SK-N-SH (cell line): ENCODE data around the gene KHNYN. TPM values are rescaled to one million over a fixed set of nuclear protein-coding genes. Genes with fewer than 3 reads are reported as not detected.
"Not testable (repeated sequence)": the region's sequence is repeated elsewhere in the genome, so short reads cannot be mapped to it uniquely, and the experiment has no call there.

Source experiments
- CTCF ChIA-PET: fragments of 300-600, 350-600 bp; formaldehyde crosslinking; extraction: SDS; loops from one replicate; lab custom pipeline; 2021; lab: Yijun Ruan, JAX
- POLR2A ChIA-PET: fragments of 350-600 bp; sonication (Branson Sonifier 250); formaldehyde crosslinking; extraction: SDS; loops from one replicate; lab custom pipeline; 2020; ENCODE audit warnings: antibody characterized with exemption, inconsistent platforms; lab: Yijun Ruan, JAX
- DNase-seq: peaks from one replicate; pipeline ENCODE4 v3.0.0; 2012
- H2AFZ ChIP-seq: fragments of 200-600 bp; sonication (generic); 2 replicates; pipeline ENCODE4 v1.8.1; 2016; ENCODE audit warnings: antibody characterized with exemption, mild to moderate bottlenecking, low read depth
- H3F3A ChIP-seq: fragments of 200-600 bp; sonication (generic); replicated peaks from 2 replicates; pipeline ENCODE3; 2016; ENCODE audit warnings: antibody characterized with exemption, mild to moderate bottlenecking; ENCODE audit not compliant: insufficient read depth
- H3K27ac ChIP-seq, 2 experiments: fragments of 200-500 bp in 1 of 2; fragments of 200-600 bp in 1 of 2; sonication (Bioruptor generic) in 1 of 2; sonication (generic), shearing (Covaris generic) in 1 of 2; 2 replicates each; pipeline versions ENCODE4 v1.5.1 to v1.6.1; 2014 to 2016; ENCODE audit warnings: low read depth in 2 of 2, inconsistent platforms in 1 of 2, low read length in 1 of 2, mild to moderate bottlenecking in 1 of 2, mixed read lengths in 1 of 2
- H3K27me3 ChIP-seq: fragments of 200-600 bp; sonication (generic), shearing (Covaris generic); 2 replicates; pipeline ENCODE4 v1.6.1; 2016; ENCODE audit warnings: mixed run types; ENCODE audit not compliant: insufficient read depth
- H3K36me3 ChIP-seq, 2 experiments: fragments of 200-500 bp in 1 of 2; fragments of 200-600 bp in 1 of 2; sonication (Bioruptor generic) in 1 of 2; sonication (generic) in 1 of 2; replicated peaks in 1 of 2; 2 replicates each; pipeline versions ENCODE3 to v1.5.1; 2014 to 2016; ENCODE audit warnings: low read length in 1 of 2, mild to moderate bottlenecking in 1 of 2; ENCODE audit not compliant: insufficient read depth in 2 of 2, control insufficient read depth in 1 of 2
- H3K4me1 ChIP-seq, 2 experiments: fragments of 200-500 bp in 1 of 2; fragments of 200-600 bp in 1 of 2; sonication (Bioruptor generic) in 1 of 2; sonication (generic), shearing (Covaris generic) in 1 of 2; 2 replicates each; pipeline versions ENCODE4 v1.5.1 to v1.6.1; 2014 to 2016; ENCODE audit warnings: low read depth in 1 of 2, low read length in 1 of 2, mixed run types in 1 of 2; ENCODE audit not compliant: insufficient read depth in 2 of 2, control insufficient read depth in 1 of 2
- H3K4me2 ChIP-seq: fragments of 200-600 bp; sonication (generic), shearing (Covaris generic); 2 replicates; pipeline ENCODE4 v1.6.1; 2017; ENCODE audit warnings: mixed run types
- H3K4me3 ChIP-seq, 2 experiments: fragments of 200-500 bp in 1 of 2; fragments of 200-600 bp in 1 of 2; sonication (Bioruptor generic) in 1 of 2; sonication (generic), shearing (Covaris generic) in 1 of 2; 2 replicates each; pipeline versions ENCODE4 v1.5.1 to v1.8.1; 2014 to 2016; ENCODE audit warnings: low read depth in 2 of 2, inconsistent platforms in 1 of 2, low read length in 1 of 2, mild to moderate bottlenecking in 1 of 2, mixed read lengths in 1 of 2, moderate library complexity in 1 of 2
- H3K79me2 ChIP-seq: fragments of 200-600 bp; sonication (generic); 2 replicates; pipeline ENCODE4 v1.8.1; 2017; ENCODE audit warnings: mild to moderate bottlenecking; ENCODE audit not compliant: insufficient read depth
- H3K9ac ChIP-seq: fragments of 200-600 bp; sonication (generic); 2 replicates; pipeline ENCODE4 v1.6.1; 2017; ENCODE audit warnings: mixed run types
- H3K9me2 ChIP-seq: fragments of 200-600 bp; sonication (generic); 2 replicates; pipeline ENCODE4 v1.6.1; 2017; ENCODE audit warnings: mixed run types
- H3K9me3 ChIP-seq: fragments of 200-600 bp; sonication (generic); 2 replicates; pipeline ENCODE4 v1.6.1; 2017; ENCODE audit warnings: mixed run types, mild to moderate bottlenecking, moderate library complexity
- H4K20me1 ChIP-seq: fragments of 200-600 bp; sonication (generic); 2 replicates; pipeline ENCODE4 v1.6.1; 2017; ENCODE audit warnings: mild to moderate bottlenecking, mixed run types; ENCODE audit not compliant: insufficient read depth
- CTCF ChIP-seq: fragments of 200-600 bp; sonication (generic); IDR thresholded peaks from 2 replicates; pipeline ENCODE4 v1.6.1; 2017; ENCODE audit warnings: antibody characterized with exemption, mild to moderate bottlenecking, moderate library complexity
- FOXM1 ChIP-seq: IDR thresholded peaks from 2 replicates; pipeline ENCODE4 v1.4.0; 2012; ENCODE audit warnings: low read depth, mild to moderate bottlenecking
- GABPA ChIP-seq: IDR thresholded peaks from 2 replicates; pipeline ENCODE4 v1.4.0; 2012; ENCODE audit warnings: low read depth, mild to moderate bottlenecking
- GATA2 ChIP-seq: sonication (generic); formaldehyde crosslinking; IDR thresholded peaks from 2 replicates; pipeline ENCODE4 v1.5.0; 2020; ENCODE audit warnings: mild to moderate bottlenecking, missing genetic modification reagents
- NFIC ChIP-seq: IDR thresholded peaks from 2 replicates; pipeline ENCODE4 v1.4.0; 2012; ENCODE audit warnings: borderline replicate concordance
- NRF1 ChIP-seq: IDR thresholded peaks from 2 replicates; pipeline ENCODE4 v1.6.1; 2012; ENCODE audit warnings: low read depth, mild to moderate bottlenecking, low read length
- RCOR1 ChIP-seq: fragments of 150-350 bp; IDR thresholded peaks from 2 replicates; pipeline ENCODE4 v1.6.1; 2017; ENCODE audit warnings: antibody characterized with exemption, low read length
- RXRA ChIP-seq: IDR thresholded peaks from 2 replicates; pipeline ENCODE4 v1.4.0; 2012; ENCODE audit warnings: low read depth, mild to moderate bottlenecking, borderline replicate concordance
- SIN3A ChIP-seq: IDR thresholded peaks from 2 replicates; pipeline ENCODE4 v1.6.1; 2012; ENCODE audit warnings: low read depth, mild to moderate bottlenecking, low read length, moderate library complexity, borderline replicate concordance
- TAF1 ChIP-seq: IDR thresholded peaks from 2 replicates; pipeline ENCODE4 v1.6.1; 2012; ENCODE audit warnings: low read depth, mild to moderate bottlenecking, low read length, moderate library complexity, borderline replicate concordance
- TCF12 ChIP-seq: IDR thresholded peaks from 2 replicates; pipeline ENCODE4 v1.4.0; 2012
- TEAD4 ChIP-seq: IDR thresholded peaks from 2 replicates; pipeline ENCODE4 v1.4.0; 2012; ENCODE audit warnings: mild to moderate bottlenecking, borderline replicate concordance; ENCODE audit not compliant: insufficient read depth
- WGBS: methylation state at CpG from one replicate; pipeline ENCODE4 v1.1.6; 2017; ENCODE audit warnings: low lambda C conversion rate; 5-methylcytosine and 5-hydroxymethylcytosine counted together
- polyA plus RNA-seq, 3 experiments: library from polyadenylated mRNA; depleted of rRNA; stranded (reverse); fragments of >200 nt; gene quantifications; 2 replicates each; pipeline ENCODE4 v1.2.3, GENCODE V29; 2012
- TF ChIP-seq, protein P1 (sequence below): IDR thresholded peaks from 2 replicates; pipeline ENCODE4 v1.6.1; 2012; ENCODE audit warnings: mild to moderate bottlenecking, low read depth, low read length, moderate library complexity

KHNYN gene
- polyA plus RNA-seq, 1 of the 3 experiments (the other 2 are of a cell fraction): 18.3 TPM

GRCh38 chr14:24385524-24385923 lies 44.2 kb upstream of the KHNYN start:
- WGBS: 60% methylated on average over 4 of the region's 4 CpGs
- ChIA-PET CTCF (interaction anchor here (1.1 to 1.7 kb wide), 4 partner anchors 46 to 54 kb away, joined by 3 to 4 read pairs (median 4); no protein-coding TSS in a partner anchor), POLR2A (no interaction called here)
- peaks cover 5% of the 10 kb centered on the region for H3F3A ChIP-seq
- H3K27me3 ChIP-seq: no peaks in the 10 kb centered on the region
- H3K4me3 ChIP-seq: no peak overlapping the region
- no peak overlapping the region for H3K9ac ChIP-seq
- peaks cover 0 to 12% of the 10 kb centered on the region in 2 experiments; a peak in 1 of 4 replicates for H3K4me1 ChIP-seq
- H3K27ac ChIP-seq: no peak overlapping the region
- H3K79me2 ChIP-seq: no peaks in the 10 kb centered on the region
- TF ChIP-seq SIN3A (no peak), TCF12 (no peak), GATA2 (CRISPR knock-in tag) (no peak), RCOR1 (no peak), NFIC (no peak), GABPA (no peak), FOXM1 (no peak), TEAD4 (no peak), NRF1 (no peak), CTCF (no peak), RXRA (no peak), TAF1 (no peak)
- TF ChIP-seq, protein P1, sequence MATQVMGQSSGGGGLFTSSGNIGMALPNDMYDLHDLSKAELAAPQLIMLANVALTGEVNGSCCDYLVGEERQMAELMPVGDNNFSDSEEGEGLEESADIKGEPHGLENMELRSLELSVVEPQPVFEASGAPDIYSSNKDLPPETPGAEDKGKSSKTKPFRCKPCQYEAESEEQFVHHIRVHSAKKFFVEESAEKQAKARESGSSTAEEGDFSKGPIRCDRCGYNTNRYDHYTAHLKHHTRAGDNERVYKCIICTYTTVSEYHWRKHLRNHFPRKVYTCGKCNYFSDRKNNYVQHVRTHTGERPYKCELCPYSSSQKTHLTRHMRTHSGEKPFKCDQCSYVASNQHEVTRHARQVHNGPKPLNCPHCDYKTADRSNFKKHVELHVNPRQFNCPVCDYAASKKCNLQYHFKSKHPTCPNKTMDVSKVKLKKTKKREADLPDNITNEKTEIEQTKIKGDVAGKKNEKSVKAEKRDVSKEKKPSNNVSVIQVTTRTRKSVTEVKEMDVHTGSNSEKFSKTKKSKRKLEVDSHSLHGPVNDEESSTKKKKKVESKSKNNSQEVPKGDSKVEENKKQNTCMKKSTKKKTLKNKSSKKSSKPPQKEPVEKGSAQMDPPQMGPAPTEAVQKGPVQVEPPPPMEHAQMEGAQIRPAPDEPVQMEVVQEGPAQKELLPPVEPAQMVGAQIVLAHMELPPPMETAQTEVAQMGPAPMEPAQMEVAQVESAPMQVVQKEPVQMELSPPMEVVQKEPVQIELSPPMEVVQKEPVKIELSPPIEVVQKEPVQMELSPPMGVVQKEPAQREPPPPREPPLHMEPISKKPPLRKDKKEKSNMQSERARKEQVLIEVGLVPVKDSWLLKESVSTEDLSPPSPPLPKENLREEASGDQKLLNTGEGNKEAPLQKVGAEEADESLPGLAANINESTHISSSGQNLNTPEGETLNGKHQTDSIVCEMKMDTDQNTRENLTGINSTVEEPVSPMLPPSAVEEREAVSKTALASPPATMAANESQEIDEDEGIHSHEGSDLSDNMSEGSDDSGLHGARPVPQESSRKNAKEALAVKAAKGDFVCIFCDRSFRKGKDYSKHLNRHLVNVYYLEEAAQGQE: no peak
- no peaks in the 10 kb centered on the region for H3K9me2 ChIP-seq
- H3K4me2 ChIP-seq: no peak overlapping the region
- no peaks in the 10 kb centered on the region for H4K20me1 ChIP-seq
- H2AFZ ChIP-seq: no peak overlapping the region
- no peak for DNase-seq
- H3K9me3 ChIP-seq: no peaks in the 10 kb centered on the region
- H3K36me3 ChIP-seq: no peaks in the 10 kb centered on the region

DNA sequence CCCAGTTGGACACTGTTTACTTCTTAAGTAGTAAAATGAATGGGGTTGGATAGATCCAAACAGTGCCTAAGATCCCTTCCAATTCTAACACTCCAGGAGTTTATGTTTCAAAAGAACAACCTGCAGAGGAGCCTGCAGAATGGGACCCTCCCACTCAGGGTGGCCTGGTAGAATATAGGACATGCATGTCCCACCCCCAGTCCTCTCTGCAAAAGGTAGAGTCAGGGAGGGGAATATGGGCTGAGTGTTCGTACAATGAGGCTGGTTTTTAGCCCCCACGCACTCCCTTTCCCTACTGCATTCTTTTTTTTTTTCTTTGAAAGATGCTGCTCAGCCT lies 42.8 kb upstream of the KHNYN start:
- H3K27me3 ChIP-seq: no peaks in the 10 kb centered on the region
- CTCF ChIA-PET: interaction anchor here (1.5 kb wide), 1 partner anchor 53 kb away, joined by 3 read pairs; no protein-coding TSS in a partner anchor

DNA sequence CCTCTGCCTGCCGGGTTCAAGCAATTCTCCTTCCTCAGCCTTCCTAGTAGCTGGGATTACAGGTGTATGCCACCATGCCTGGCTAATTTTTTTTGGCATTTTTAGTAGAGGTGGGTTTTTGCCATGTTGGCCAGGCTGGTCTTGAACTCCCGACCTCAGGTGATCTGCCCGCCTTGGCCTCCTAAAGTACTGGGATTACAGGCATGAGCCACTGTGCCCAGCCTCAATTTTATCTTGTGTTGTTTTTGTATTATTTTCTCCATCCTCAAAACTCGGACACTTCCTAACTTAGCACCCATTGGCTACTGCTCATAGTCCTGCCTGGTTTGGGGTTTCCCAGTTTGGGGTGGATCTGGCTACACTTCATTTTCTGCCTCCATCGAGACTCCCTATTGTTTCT lies 42.2 kb upstream of the KHNYN start:
- CTCF ChIA-PET: interaction anchor here (0.8 to 1.0 kb wide), 2 partner anchors 22 to 44 kb away, joined by 3 read pairs; no protein-coding TSS in a partner anchor

More for the DNA sequence above, 42.8 kb upstream of the KHNYN start:
- 88% methylated on average over 2 of the region's 2 CpGs for WGBS
- no peaks in the 10 kb centered on the region for H3K9me3 ChIP-seq
- no peak overlapping the region for H3K4me2 ChIP-seq
- TF ChIP-seq RCOR1 (no peak), GABPA (no peak)
- no peak overlapping the region for H3K27ac ChIP-seq
- no peaks in the 10 kb centered on the region for H4K20me1 ChIP-seq
- H3K36me3 ChIP-seq: no peaks in the 10 kb centered on the region
- H3K79me2 ChIP-seq: no peaks in the 10 kb centered on the region
- H2AFZ ChIP-seq: no peak overlapping the region
- no peak for DNase-seq
- no peak overlapping the region for H3K4me3 ChIP-seq
- H3K9me2 ChIP-seq: no peaks in the 10 kb centered on the region
- peaks cover 5% of the 10 kb centered on the region for H3F3A ChIP-seq
- POLR2A ChIA-PET: no interaction called here
- H3K9ac ChIP-seq: no peak overlapping the region
- peaks cover 0 to 2% of the 10 kb centered on the region in 2 experiments; a peak in 1 of 4 replicates for H3K4me1 ChIP-seq

More for the DNA sequence above, 42.2 kb upstream of the KHNYN start:
- H3K9me2 ChIP-seq, H3K36me3 ChIP-seq, H3K4me2 ChIP-seq, H3K4me3 ChIP-seq, H4K20me1 ChIP-seq, H3K27me3 ChIP-seq, H3K4me1 ChIP-seq, H3K9me3 ChIP-seq, H3K9ac ChIP-seq, H3K79me2 ChIP-seq, POLR2A ChIA-PET, H2AFZ ChIP-seq, H3K27ac ChIP-seq, DNase-seq: not testable (repeated sequence)
- H3F3A ChIP-seq: peaks cover 10% of the 10 kb centered on the region
- WGBS: 63% methylated on average over 5 of the region's 5 CpGs
